AG04449 (cell line): Measurements from ENCODE around the gene CA5A.
"Not testable (repeated sequence)": the region's sequence is repeated elsewhere in the genome, so short reads cannot be mapped to it uniquely, and the experiment has no call there.

ENCODE experiments used
- CTCF ChIA-PET: fragments of 350-600 bp; formaldehyde crosslinking; extraction: SDS; loops from one replicate; lab custom pipeline; 2021; ENCODE audit warnings: antibody characterized with exemption; lab: Yijun Ruan, JAX
- POLR2A ChIA-PET: fragments of 400-600, 350-600 bp; formaldehyde crosslinking; extraction: SDS; loops from one replicate; lab custom pipeline; 2020; ENCODE audit warnings: antibody characterized with exemption, inconsistent platforms; lab: Yijun Ruan, JAX
- DNase-seq: peaks from one replicate; pipeline ENCODE4 v3.0.0-alpha.2; 2010; ENCODE audit warnings: low read depth, low spot score
- H3K4me3 ChIP-seq: 2 replicates; pipeline ENCODE4 v1.5.1; 2011; ENCODE audit warnings: low read depth, mild to moderate bottlenecking, control low read depth, low read length
- TF ChIP-seq, protein P1 (sequence below): IDR thresholded peaks from one replicate; pipeline ENCODE4 v1.5.1; 2011; ENCODE audit warnings: mild to moderate bottlenecking, moderate library complexity, low read length, control low read depth, inconsistent platforms; ENCODE audit not compliant: insufficient read depth; ENCODE audit errors: missing control alignments

CA5A gene

DNA sequence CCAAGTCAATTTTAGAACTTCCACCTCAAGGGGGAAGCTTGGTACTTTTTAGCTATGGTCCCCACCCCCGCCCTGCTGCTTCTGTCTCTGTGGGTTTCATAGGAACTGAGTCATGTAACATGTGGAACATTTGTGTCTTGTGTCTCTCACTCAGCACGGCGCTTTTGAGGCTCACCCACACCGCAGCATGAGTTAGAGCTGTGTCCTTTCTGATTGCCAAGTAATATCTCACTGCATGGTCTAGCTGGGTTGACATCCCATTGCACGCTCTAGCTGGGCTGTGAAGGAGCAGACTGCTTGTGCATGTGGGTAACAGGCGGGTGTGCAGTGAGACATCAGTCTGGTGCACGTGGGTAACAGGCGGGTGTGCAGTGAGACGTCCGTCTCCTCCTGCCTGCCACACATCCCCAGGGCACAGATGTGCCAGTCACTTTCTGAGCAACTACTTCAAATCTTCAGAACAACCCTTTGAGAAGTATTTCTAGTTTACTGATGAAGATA lies 40.6 kb downstream of the CA5A start:
- ChIA-PET POLR2A (interaction anchor here (1.6 kb wide), 1 partner anchor 27 kb away, joined by 8 read pairs; the partner anchor contains the start of gene SLC7A5), CTCF (interaction anchor here (1.0 to 2.4 kb wide), 5 partner anchors 10 to 117 kb away, joined by 3 to 11 read pairs (median 4); no protein-coding TSS in a partner anchor)
- no peak for DNase-seq
- H3K4me3 ChIP-seq, result no peak overlapping the region
- TF ChIP-seq, protein P1, sequence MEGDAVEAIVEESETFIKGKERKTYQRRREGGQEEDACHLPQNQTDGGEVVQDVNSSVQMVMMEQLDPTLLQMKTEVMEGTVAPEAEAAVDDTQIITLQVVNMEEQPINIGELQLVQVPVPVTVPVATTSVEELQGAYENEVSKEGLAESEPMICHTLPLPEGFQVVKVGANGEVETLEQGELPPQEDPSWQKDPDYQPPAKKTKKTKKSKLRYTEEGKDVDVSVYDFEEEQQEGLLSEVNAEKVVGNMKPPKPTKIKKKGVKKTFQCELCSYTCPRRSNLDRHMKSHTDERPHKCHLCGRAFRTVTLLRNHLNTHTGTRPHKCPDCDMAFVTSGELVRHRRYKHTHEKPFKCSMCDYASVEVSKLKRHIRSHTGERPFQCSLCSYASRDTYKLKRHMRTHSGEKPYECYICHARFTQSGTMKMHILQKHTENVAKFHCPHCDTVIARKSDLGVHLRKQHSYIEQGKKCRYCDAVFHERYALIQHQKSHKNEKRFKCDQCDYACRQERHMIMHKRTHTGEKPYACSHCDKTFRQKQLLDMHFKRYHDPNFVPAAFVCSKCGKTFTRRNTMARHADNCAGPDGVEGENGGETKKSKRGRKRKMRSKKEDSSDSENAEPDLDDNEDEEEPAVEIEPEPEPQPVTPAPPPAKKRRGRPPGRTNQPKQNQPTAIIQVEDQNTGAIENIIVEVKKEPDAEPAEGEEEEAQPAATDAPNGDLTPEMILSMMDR, result no peak

GRCh38 chr16:87894005-87894404 lies 42.3 kb downstream of the CA5A start:
- DNase-seq, POLR2A ChIA-PET: not testable (repeated sequence)
- CTCF ChIA-PET, result interaction anchor here (0.9 to 1.7 kb wide), 5 partner anchors 16 to 125 kb away, joined by 3 to 10 read pairs (median 4); no protein-coding TSS in a partner anchor

GRCh38 chr16:87891764-87892163 lies 44.6 kb downstream of the CA5A start:
- TF ChIP-seq, protein P1, result no peak
- POLR2A ChIA-PET, result interaction anchor here (0.6 kb wide), 1 partner anchor 22 kb away, joined by 4 read pairs; the partner anchor contains the start of gene SLC7A5
- H3K4me3 ChIP-seq, result no peak overlapping the region
- CTCF ChIA-PET, result interaction anchor here (1.2 kb wide), 1 partner anchor 42 kb away, joined by 3 read pairs; no protein-coding TSS in a partner anchor
- no peak for DNase-seq

More at GRCh38 chr16:87894005-87894404, 42.3 kb downstream of the CA5A start:
- H3K4me3 ChIP-seq, result not testable (repeated sequence)

DNA sequence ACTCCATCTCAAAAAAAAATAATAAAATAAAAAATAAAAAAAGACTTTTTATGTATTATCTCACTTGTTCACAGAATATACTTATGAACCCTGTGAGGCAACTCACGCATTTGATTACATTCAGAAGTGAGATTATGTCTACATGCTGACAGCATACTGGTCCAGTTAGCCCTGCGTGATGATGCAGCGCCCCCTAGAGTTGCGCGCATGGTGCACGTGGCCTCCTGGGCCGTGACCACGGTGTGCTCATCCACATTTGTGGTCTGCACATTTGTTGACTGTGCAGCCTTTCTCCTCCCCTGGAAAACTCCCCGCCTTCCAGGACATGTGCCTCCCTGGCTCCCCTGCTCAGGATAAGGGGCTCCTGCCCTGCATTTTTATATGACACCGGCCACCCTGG lies 46.6 kb downstream of the CA5A start:
- POLR2A ChIA-PET, DNase-seq, H3K4me3 ChIP-seq, CTCF ChIA-PET: not testable (repeated sequence)

GRCh38 chr16:87888346-87888745 lies 48.0 kb downstream of the CA5A start:
- DNase-seq, POLR2A ChIA-PET, H3K4me3 ChIP-seq: not testable (repeated sequence)
- CTCF ChIA-PET, result interaction anchor here (1.0 kb wide), 1 partner anchor 17 kb away, joined by 3 read pairs; no protein-coding TSS in a partner anchor

DNA sequence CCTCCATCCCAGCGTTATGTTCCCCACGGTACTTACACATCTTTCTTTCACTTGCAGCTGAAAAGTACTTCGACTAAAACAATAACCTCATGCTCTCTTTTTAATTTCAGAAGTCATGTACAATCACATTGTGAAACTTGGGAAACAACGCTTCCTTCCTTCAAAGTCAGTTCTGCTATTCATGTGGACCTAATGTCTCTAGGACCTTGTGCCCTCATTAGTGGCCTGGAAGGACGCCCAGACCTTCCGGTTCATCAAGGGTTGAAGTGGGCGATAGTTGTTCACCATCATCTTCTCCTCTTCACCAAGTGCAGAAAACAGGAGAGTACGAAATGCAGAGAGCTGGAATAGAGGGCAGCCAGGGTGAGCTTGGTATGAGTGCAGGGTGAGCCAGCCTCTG lies 48.4 kb downstream of the CA5A start:
- CTCF ChIA-PET, result interaction anchor here (1.0 kb wide), 1 partner anchor 17 kb away, joined by 3 read pairs; no protein-coding TSS in a partner anchor
- POLR2A ChIA-PET, DNase-seq, H3K4me3 ChIP-seq: not testable (repeated sequence)

DNA sequence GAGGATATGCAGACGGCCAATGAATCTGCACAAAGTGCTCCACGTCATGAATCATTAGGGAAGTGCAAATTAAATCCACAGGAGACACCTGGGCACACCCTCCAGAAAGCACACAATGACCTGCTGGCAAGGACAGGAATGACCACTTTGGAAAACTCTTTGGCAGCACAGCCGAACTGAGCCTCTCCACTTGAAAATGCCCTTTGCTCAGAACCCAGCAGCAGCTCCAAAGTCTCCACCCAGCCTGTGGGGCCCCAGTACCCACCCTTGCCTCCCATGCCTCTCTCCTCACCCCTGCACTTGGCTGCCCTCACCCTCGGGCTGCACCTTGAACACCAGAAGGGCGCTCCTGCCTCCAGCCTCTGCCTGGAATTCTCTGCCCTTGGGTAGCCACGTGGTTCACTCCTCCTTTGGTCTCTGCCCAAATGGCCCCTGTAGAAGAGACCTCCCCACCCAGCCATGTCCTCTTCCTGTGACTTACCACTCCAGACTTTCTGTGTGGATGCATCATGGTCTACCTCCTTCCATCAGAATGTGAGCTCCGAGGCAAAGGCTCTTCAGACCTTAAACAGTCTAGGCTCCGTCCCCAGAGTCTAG lies 50.9 kb downstream of the CA5A start:
- CTCF ChIA-PET, DNase-seq, H3K4me3 ChIP-seq, POLR2A ChIA-PET: not testable (repeated sequence)

GRCh38 chr16:87882436-87883019 lies 53.8 kb downstream of the CA5A start:
- CTCF ChIA-PET, result interaction anchor here (3.6 kb wide), 1 partner anchor 103 kb away, joined by 9 read pairs; no protein-coding TSS in a partner anchor
- no peak overlapping the region for H3K4me3 ChIP-seq
- POLR2A ChIA-PET, result no interaction called here
- TF ChIP-seq, protein P1, result no peak
- DNase-seq, result no peak
